HCT116 (cell line): ENCODE data around the gene ZFYVE19. TPM values are rescaled to one million over a fixed set of nuclear protein-coding genes. Genes with fewer than 3 reads are reported as not detected.

ENCODE experiments used
- ATAC-seq: fragments of 200-7000 bp; cut with Tn5 transposase; 2 replicates; pipeline ENCODE4 v1.9.1; 2020; ENCODE audit warnings: mild to moderate bottlenecking, moderate library complexity
- BruUV-seq: library from RNA; stranded (reverse); fragments of 400-500 nt; replicated peaks from 2 replicates; lab custom pipeline; 2021; lab: Mats Ljungman, UMichigan
- CTCF ChIA-PET: fragments of 300-600 bp; sonication (Branson Sonifier 250); formaldehyde crosslinking; loops from one replicate; lab custom pipeline; 2021; ENCODE audit warnings: antibody characterized with exemption; lab: Charles Lee
- POLR2A ChIA-PET: fragments of 300-600, 350-600 bp; sonication (Branson Sonifier 250); formaldehyde crosslinking; loops from one replicate; lab custom pipeline; 2021; ENCODE audit warnings: antibody characterized with exemption; lab: Charles Lee
- RAD21 ChIA-PET, 2 experiments: fragments of 300-600 bp; sonication (Branson Sonifier 250); formaldehyde crosslinking; loops; one replicate each; lab custom pipeline; 2023; ENCODE audit warnings: low total read pairs in 2 of 2; ENCODE audit not compliant: uncharacterized antibody in 2 of 2, unreplicated experiment in 2 of 2, low non-redundant PET in 1 of 2; lab: Charles Lee
- DNase-seq: peaks from one replicate; pipeline ENCODE4 v3.0.0-alpha.2; 2010; ENCODE audit warnings: low read depth, low spot score
- H2AFZ ChIP-seq: fragments of 200-600 bp; shearing (Covaris generic), sonication (generic); 2 replicates; pipeline ENCODE4 v1.6.1; 2017; ENCODE audit warnings: low read depth, mixed run types, mixed read lengths, antibody characterized with exemption, low read length; ENCODE audit not compliant: poor library complexity, severe bottlenecking
- H3K27ac ChIP-seq: 2 replicates; pipeline ENCODE4 v1.5.1; 2012; ENCODE audit warnings: low read depth, low read length
- H3K27me3 ChIP-seq: fragments of 200-600 bp; sonication (generic); 2 replicates; pipeline ENCODE4 v1.6.1; 2016; ENCODE audit warnings: mixed run types, low read length, mixed read lengths; ENCODE audit not compliant: insufficient read depth
- H3K36me3 ChIP-seq, 2 experiments: fragments of 200-500 bp in 1 of 2; fragments of 200-600 bp in 1 of 2; sonication (Bioruptor generic) in 1 of 2; sonication (generic) in 1 of 2; 2 replicates each; pipeline versions ENCODE4 v1.5.1 to v1.6.1; 2014 to 2016; ENCODE audit warnings: low read length in 2 of 2, inconsistent platforms in 1 of 2, mixed read lengths in 1 of 2, mixed run types in 1 of 2; ENCODE audit not compliant: insufficient read depth in 2 of 2, control insufficient read depth in 1 of 2
- H3K4me1 ChIP-seq, 2 experiments: fragments of 200-600 bp in 1 of 2; sonication (generic) in 1 of 2; 2 replicates each; pipeline versions ENCODE4 v1.5.1 to v1.6.1; 2012 to 2017; ENCODE audit warnings: low read length in 2 of 2, inconsistent platforms in 1 of 2, mild to moderate bottlenecking in 1 of 2, mixed read lengths in 1 of 2, mixed run types in 1 of 2, moderate library complexity in 1 of 2; ENCODE audit not compliant: insufficient read depth in 2 of 2, control insufficient read depth in 1 of 2
- H3K4me2 ChIP-seq: fragments of 200-600 bp; sonication (generic); 2 replicates; pipeline ENCODE4 v1.6.1; 2017; ENCODE audit warnings: mixed run types, low read length, mixed read lengths
- H3K4me3 ChIP-seq, 2 experiments: fragments of 200-600 bp in 1 of 2; sonication (generic) in 1 of 2; replicated peaks in 1 of 2; 2 replicates each; pipeline ENCODE4 v1.5.1; 2011 to 2016; ENCODE audit warnings: low read length in 2 of 2, control low read depth in 1 of 2, low read depth in 1 of 2, mild to moderate bottlenecking in 1 of 2, mixed read lengths in 1 of 2, mixed run types in 1 of 2
- H3K79me2 ChIP-seq: fragments of 200-600 bp; sonication (generic); 2 replicates; pipeline ENCODE4 v1.6.1; 2017; ENCODE audit warnings: mild to moderate bottlenecking, mixed run types, low read length, moderate library complexity, mixed read lengths; ENCODE audit not compliant: insufficient read depth
- H3K9ac ChIP-seq: fragments of 200-600 bp; sonication (generic); 2 replicates; pipeline ENCODE4 v1.6.1; 2016; ENCODE audit warnings: low read length, mixed read lengths
- H3K9me2 ChIP-seq: fragments of 200-600 bp; sonication (generic), shearing (Covaris generic); 2 replicates; pipeline ENCODE4 v1.6.1; 2017; ENCODE audit warnings: mixed run types, mild to moderate bottlenecking, moderate library complexity; ENCODE audit not compliant: insufficient read depth
- H3K9me3 ChIP-seq, 2 experiments: fragments of 200-500 bp in 1 of 2; fragments of 200-600 bp in 1 of 2; sonication (Bioruptor generic) in 1 of 2; sonication (generic) in 1 of 2; 2 replicates each; pipeline ENCODE4 v1.6.1; 2014 to 2017; ENCODE audit warnings: low read length in 2 of 2, mixed read lengths in 2 of 2, inconsistent platforms in 1 of 2, low read depth in 1 of 2, mild to moderate bottlenecking in 1 of 2, mixed run types in 1 of 2, moderate library complexity in 1 of 2; ENCODE audit not compliant: control insufficient read depth in 1 of 2, insufficient read depth in 1 of 2
- H4K20me1 ChIP-seq: fragments of 200-600 bp; sonication (generic), shearing (Covaris generic); 2 replicates; pipeline ENCODE4 v1.6.1; 2017; ENCODE audit warnings: mixed run types, mild to moderate bottlenecking, moderate library complexity; ENCODE audit not compliant: insufficient read depth
- ELF1 ChIP-seq: IDR thresholded peaks from 2 replicates; pipeline ENCODE4 v1.6.1; 2012; ENCODE audit warnings: low read depth, borderline replicate concordance
- FOSL1 ChIP-seq: IDR thresholded peaks from 2 replicates; pipeline ENCODE4 v1.6.1; 2012; ENCODE audit warnings: low read depth
- JUND ChIP-seq: IDR thresholded peaks from 2 replicates; pipeline ENCODE4 v1.6.1; 2012
- POLR2A ChIP-seq: IDR thresholded peaks from 2 replicates; pipeline ENCODE4 v1.7.0; 2011; ENCODE audit warnings: borderline replicate concordance; ENCODE audit not compliant: insufficient read depth, insufficient read length; ENCODE audit errors: extremely low read depth
- POLR2AphosphoS5 ChIP-seq: IDR thresholded peaks from 2 replicates; pipeline ENCODE4 v1.6.1; 2011; ENCODE audit warnings: mild to moderate bottlenecking, low read depth, low read length, moderate library complexity
- SP1 ChIP-seq: IDR thresholded peaks from 2 replicates; pipeline ENCODE4 v1.6.1; 2012; ENCODE audit warnings: low read depth
- TCF7L2 ChIP-seq: IDR thresholded peaks from 2 replicates; pipeline ENCODE4 v1.7.0; 2011; ENCODE audit warnings: borderline replicate concordance, inconsistent platforms; ENCODE audit not compliant: insufficient read depth, insufficient read length; ENCODE audit errors: extremely low read depth
- YY1 ChIP-seq: IDR thresholded peaks from 2 replicates; pipeline ENCODE4 v1.6.1; 2011; ENCODE audit warnings: low read length, low read depth, moderate library complexity, mild to moderate bottlenecking; ENCODE audit not compliant: insufficient replicate concordance; ENCODE audit errors: extremely low read depth
- ZFX ChIP-seq: fragments of 450-650 bp; IDR thresholded peaks from 2 replicates; pipeline ENCODE4 v1.6.1; 2017
- intact Hi-C: fragments of 100-400 bp; cut with micrococcal nuclease; formaldehyde crosslinking; loops from 2 replicates; pipeline ENCODE4 v1.10.0; 2022
- total RNA-seq: library from RNA; stranded (reverse); gene quantifications from one replicate; pipeline ENCODE4 v1.2.1, GENCODE V29; 2021; ENCODE audit not compliant: unreplicated experiment
- TF ChIP-seq, protein P1 (sequence below), 3 experiments: fragments of 200-600 bp in 1 of 3; sonication (generic) in 1 of 3; IDR thresholded peaks in 2 of 3; conservative IDR thresholded peaks in 1 of 3; 2 replicates each; pipeline ENCODE4 v1.5.1; 2012 to 2017; ENCODE audit warnings: low read depth in 2 of 3, low read length in 2 of 3, antibody characterized with exemption in 1 of 3, borderline replicate concordance in 1 of 3, control low read depth in 1 of 3, mild to moderate bottlenecking in 1 of 3, mixed read lengths in 1 of 3, mixed run types in 1 of 3, moderate library complexity in 1 of 3; ENCODE audit not compliant: insufficient read depth in 1 of 3
- TF ChIP-seq, protein P2 (sequence below): IDR thresholded peaks from 2 replicates; pipeline ENCODE4 v1.6.1; 2012; ENCODE audit warnings: low read depth

ZFYVE19 gene
- total RNA-seq, 1 experiment from 2014 or later = 29.1 TPM

DNA sequence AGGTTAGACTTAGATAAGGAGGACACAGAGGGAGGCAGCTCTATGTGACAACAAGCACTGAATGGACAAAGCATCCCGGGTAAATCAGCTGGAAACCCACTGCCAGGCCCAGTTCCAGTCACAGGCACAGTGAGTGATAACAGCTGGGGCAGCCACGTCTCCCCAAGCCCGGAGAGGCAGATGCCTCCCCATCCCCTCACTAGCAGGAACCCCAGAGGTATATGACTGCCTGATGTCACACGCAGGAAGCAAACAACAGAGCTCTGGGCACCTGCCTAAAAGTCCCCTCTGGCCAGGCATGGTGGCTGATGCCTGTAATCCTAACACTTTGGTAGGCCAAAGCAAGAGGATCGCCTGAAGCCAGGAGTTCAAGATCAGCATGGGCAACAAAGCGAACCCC lies 18.9 kb upstream of the ZFYVE19 start:
- peaks cover 82 to 91% of the 10 kb centered on the region in 2 experiments for H3K4me1 ChIP-seq
- CTCF ChIA-PET = interaction anchor here (0.6 to 6.0 kb wide), 5 partner anchors 70 to 557 kb away, joined by 3 to 49 read pairs (median 10); partner anchors contain the start of gene VPS18
- no peaks in the 10 kb centered on the region for H3K9me3 ChIP-seq
- no peak for DNase-seq
- H3K36me3 ChIP-seq = no peaks in the 10 kb centered on the region
- peaks cover 36% of the 10 kb centered on the region for H3K79me2 ChIP-seq
- H3K9me2 ChIP-seq = no peaks in the 10 kb centered on the region
- peak; percentile 54 for ATAC-seq
- no peaks in the 10 kb centered on the region for H3K27me3 ChIP-seq
- H3K4me3 ChIP-seq = peak overlapping the region; percentile 21 to 47
- H4K20me1 ChIP-seq = peaks cover 12% of the 10 kb centered on the region; the same call in 1 of the 2 replicates
- BruUV-seq = no TSS peak
- RAD21 ChIA-PET = interaction anchor here (1.3 to 1.5 kb wide), 2 partner anchors 58 to 106 kb away, joined by 3 read pairs; partner anchors contain the start of gene VPS18 (in 1 of the 2)
- H3K4me2 ChIP-seq = peak overlapping the region; percentile 76
- intact Hi-C loops = loop anchor here (1.0 to 10.0 kb wide), 3 partner anchors 57 to 193 kb away; partner anchors contain the start of genes KNL1, SPINT1 and VPS18
- peak overlapping the region; percentile 99 for H3K27ac ChIP-seq
- H3K9ac ChIP-seq = peak overlapping the region; percentile 64
- TF ChIP-seq SP1 (no peak), ZFX (0 out of 2 replicates have a peak, but pooled peaks have one; percentile 14)
- TF ChIP-seq, all 23 proteins: peak for 1
- POLR2A ChIA-PET = interaction anchor here (0.6 to 1.9 kb wide), 10 partner anchors 9 to 444 kb away, joined by 3 to 9 read pairs (median 4); partner anchors contain the start of genes CHAC1, DNAJC17 and ZFYVE19
- no peak overlapping the region for H2AFZ ChIP-seq

DNA sequence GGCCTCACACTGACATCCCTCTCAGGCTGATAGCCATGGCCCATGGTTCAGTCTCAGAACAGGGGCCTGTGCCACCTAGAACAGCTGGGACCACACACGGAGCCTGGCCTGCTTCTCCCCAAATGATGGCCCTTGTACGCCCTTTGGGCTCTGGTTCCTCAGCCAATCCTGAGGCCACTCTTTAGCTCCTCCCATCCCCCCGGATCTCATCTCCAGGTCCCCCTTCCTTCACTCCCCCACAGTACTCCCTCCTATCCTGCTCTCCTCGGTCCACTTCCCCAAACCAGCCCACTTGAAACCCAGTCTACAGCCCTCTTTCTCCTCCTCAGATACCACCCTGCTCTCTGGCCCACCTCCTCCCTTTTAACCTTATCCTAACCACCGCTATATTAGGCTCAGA lies 17.8 kb upstream of the ZFYVE19 start:
- H3K4me3 ChIP-seq = no peak overlapping the region
- no peak for DNase-seq
- RAD21 ChIA-PET = no interaction called here
- intact Hi-C loops = loop anchor here (10.0 kb wide), 1 partner anchor 194 kb away; the partner anchor contains the start of gene KNL1
- peak overlapping the region; percentile 33; the same call in 1 of the 2 replicates for H3K9ac ChIP-seq
- peaks cover 12% of the 10 kb centered on the region; the same call in 1 of the 2 replicates for H4K20me1 ChIP-seq
- no peaks in the 10 kb centered on the region for H3K27me3 ChIP-seq
- peaks cover 94 to 98% of the 10 kb centered on the region in 2 experiments for H3K4me1 ChIP-seq
- CTCF ChIA-PET = interaction anchor here (2.4 to 6.0 kb wide), 3 partner anchors 69 to 105 kb away, joined by 10 to 49 read pairs (median 30); partner anchors contain the start of gene VPS18
- no peak overlapping the region for H2AFZ ChIP-seq
- BruUV-seq = no TSS peak
- no peaks in the 10 kb centered on the region for H3K36me3 ChIP-seq
- H3K27ac ChIP-seq = peak overlapping the region; percentile 99
- POLR2A ChIA-PET = interaction anchor here (0.5 kb wide), 1 partner anchor 141 kb away, joined by 4 read pairs; no protein-coding TSS in a partner anchor
- ATAC-seq = no peak
- no peaks in the 10 kb centered on the region for H3K9me2 ChIP-seq
- peak overlapping the region; percentile 47 for H3K4me2 ChIP-seq
- H3K79me2 ChIP-seq = peaks cover 40% of the 10 kb centered on the region
- H3K9me3 ChIP-seq = no peaks in the 10 kb centered on the region
- no peak for TF ChIP-seq ZFX
- TF ChIP-seq YY1 = no peak
- no peak for TF ChIP-seq POLR2AphosphoS5
- TF ChIP-seq POLR2A = no peak
- TF ChIP-seq, protein P1, sequence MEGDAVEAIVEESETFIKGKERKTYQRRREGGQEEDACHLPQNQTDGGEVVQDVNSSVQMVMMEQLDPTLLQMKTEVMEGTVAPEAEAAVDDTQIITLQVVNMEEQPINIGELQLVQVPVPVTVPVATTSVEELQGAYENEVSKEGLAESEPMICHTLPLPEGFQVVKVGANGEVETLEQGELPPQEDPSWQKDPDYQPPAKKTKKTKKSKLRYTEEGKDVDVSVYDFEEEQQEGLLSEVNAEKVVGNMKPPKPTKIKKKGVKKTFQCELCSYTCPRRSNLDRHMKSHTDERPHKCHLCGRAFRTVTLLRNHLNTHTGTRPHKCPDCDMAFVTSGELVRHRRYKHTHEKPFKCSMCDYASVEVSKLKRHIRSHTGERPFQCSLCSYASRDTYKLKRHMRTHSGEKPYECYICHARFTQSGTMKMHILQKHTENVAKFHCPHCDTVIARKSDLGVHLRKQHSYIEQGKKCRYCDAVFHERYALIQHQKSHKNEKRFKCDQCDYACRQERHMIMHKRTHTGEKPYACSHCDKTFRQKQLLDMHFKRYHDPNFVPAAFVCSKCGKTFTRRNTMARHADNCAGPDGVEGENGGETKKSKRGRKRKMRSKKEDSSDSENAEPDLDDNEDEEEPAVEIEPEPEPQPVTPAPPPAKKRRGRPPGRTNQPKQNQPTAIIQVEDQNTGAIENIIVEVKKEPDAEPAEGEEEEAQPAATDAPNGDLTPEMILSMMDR (IDR thresholded peaks at IDR 0.05 in 2 of 3, conservative IDR thresholded peaks at IDR 0.05 in 1 of 3; ENCODE audit: borderline replicate concordance in 1 of 3, insufficient read depth in 1 of 3, low read depth in 2 of 3, low read length in 2 of 3) = no peak
- TF ChIP-seq, protein P2, sequence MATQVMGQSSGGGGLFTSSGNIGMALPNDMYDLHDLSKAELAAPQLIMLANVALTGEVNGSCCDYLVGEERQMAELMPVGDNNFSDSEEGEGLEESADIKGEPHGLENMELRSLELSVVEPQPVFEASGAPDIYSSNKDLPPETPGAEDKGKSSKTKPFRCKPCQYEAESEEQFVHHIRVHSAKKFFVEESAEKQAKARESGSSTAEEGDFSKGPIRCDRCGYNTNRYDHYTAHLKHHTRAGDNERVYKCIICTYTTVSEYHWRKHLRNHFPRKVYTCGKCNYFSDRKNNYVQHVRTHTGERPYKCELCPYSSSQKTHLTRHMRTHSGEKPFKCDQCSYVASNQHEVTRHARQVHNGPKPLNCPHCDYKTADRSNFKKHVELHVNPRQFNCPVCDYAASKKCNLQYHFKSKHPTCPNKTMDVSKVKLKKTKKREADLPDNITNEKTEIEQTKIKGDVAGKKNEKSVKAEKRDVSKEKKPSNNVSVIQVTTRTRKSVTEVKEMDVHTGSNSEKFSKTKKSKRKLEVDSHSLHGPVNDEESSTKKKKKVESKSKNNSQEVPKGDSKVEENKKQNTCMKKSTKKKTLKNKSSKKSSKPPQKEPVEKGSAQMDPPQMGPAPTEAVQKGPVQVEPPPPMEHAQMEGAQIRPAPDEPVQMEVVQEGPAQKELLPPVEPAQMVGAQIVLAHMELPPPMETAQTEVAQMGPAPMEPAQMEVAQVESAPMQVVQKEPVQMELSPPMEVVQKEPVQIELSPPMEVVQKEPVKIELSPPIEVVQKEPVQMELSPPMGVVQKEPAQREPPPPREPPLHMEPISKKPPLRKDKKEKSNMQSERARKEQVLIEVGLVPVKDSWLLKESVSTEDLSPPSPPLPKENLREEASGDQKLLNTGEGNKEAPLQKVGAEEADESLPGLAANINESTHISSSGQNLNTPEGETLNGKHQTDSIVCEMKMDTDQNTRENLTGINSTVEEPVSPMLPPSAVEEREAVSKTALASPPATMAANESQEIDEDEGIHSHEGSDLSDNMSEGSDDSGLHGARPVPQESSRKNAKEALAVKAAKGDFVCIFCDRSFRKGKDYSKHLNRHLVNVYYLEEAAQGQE = no peak
- no peak for TF ChIP-seq SP1
- no peak for TF ChIP-seq JUND
- TF ChIP-seq ELF1 = no peak
- no peak for TF ChIP-seq FOSL1
- no peak for TF ChIP-seq TCF7L2
